Stimulated activated CD4-positive, alpha-beta T cell treated with anti-CD3 and anti-CD28 coated beads, Interleukin-12 subunit alpha, Interleukin-12 subunit beta, amount 100 ng/mL, for 4 hours (primary cell): ENCODE measurements around the gene CDK5.
"Not testable (repeated sequence)": the region's sequence is repeated elsewhere in the genome, so short reads cannot be mapped to it uniquely, and the experiment has no call there.

Source experiments
- DNase-seq: peaks from one replicate; pipeline ENCODE4 v3.0.0-alpha.2; 2020

CDK5 gene

DNA sequence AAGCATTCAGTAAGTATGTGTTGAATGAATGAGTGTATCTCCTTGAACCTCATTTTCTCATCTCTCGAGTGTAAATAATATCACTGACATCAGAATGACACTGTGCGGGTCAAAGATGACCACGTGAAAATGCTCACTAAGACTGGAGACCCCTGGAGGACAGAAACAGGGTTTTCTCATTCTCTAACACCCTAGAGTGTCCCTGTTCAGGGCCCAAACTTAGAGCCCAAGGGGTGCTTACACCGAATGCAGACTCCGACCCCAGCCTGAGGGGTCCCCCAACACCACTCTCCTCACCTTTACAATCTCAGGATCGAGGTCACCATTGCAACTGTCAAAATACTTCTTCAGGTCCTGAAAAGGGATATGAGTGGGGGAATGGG lies 1.4 kb downstream of the CDK5 start:
- DNase-seq, result no peak

DNA sequence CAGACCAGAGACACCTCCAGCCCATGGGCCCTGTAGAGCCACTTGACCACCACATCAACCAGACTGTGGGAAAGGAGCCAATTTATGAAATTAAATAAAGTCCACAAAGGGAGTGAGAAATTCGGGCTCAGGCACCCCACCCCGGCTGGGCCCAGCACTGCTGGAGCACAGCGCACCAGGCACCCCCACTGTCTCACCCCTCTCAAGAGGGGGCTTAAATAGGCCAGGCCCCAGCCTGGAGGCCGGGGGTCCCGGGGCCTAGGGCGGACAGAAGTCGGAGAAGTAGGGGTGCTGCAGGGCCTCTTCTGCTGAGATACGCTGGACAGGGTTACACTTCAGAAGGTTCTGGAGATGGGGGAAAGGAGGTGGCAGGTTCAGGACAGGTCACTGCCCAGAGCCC lies 3.9 kb downstream of the CDK5 start:
- DNase-seq, result no peak

DNA sequence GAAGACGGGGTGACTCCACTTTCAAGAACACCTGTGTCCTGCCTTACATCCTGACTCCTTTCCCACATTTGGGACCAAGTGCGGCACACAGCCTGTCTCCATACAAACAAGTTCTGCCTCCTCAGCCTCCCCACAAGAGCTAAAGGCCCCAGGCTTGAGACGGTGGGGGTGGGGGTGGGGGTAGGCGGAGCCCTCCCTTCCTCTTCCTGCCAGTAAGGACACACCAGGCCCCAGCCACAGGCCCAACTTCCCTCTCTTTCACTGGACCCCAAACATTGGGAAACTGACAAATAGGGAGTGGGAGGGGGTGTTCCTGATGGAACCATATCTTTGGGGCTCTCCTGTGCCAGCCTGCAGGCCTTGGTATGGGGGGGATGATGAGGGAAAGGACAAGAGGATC lies 4.6 kb downstream of the CDK5 start:
- DNase-seq, result no peak

DNA sequence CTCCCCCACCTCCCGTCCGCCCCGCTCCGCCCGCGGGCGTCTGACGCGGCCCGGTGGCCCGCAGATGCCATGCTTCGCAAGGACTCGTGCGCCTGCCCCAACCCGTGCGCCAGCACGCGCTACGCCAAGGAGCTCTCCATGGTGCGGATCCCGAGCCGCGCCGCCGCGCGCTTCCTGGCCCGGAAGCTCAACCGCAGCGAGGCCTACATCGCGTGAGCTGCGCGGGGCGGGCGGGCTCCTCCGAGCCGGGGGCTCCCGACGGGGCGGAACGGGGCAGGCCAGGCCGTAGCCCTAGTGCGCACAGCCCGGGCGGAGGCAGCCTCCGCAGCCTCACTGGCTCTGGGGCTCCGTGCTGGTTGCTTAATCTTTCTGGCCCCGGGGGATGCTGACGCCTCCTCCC lies 6.6 kb downstream of the CDK5 start:
- peak; percentile 46 for DNase-seq

DNA sequence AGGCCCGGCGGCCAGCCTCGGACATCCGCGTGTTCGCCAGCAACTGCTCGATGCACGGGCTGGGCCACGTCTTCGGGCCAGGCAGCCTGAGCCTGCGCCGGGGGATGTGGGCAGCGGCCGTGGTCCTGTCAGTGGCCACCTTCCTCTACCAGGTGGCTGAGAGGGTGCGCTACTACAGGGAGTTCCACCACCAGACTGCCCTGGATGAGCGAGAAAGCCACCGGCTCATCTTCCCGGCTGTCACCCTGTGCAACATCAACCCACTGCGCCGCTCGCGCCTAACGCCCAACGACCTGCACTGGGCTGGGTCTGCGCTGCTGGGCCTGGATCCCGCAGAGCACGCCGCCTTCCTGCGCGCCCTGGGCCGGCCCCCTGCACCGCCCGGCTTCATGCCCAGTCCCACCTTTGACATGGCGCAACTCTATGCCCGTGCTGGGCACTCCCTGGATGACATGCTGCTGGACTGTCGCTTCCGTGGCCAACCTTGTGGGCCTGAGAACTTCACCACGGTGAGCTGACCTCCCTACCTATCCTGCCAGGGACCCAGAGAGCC lies 8.7 kb downstream of the CDK5 start:
- DNase-seq, result no peak

DNA sequence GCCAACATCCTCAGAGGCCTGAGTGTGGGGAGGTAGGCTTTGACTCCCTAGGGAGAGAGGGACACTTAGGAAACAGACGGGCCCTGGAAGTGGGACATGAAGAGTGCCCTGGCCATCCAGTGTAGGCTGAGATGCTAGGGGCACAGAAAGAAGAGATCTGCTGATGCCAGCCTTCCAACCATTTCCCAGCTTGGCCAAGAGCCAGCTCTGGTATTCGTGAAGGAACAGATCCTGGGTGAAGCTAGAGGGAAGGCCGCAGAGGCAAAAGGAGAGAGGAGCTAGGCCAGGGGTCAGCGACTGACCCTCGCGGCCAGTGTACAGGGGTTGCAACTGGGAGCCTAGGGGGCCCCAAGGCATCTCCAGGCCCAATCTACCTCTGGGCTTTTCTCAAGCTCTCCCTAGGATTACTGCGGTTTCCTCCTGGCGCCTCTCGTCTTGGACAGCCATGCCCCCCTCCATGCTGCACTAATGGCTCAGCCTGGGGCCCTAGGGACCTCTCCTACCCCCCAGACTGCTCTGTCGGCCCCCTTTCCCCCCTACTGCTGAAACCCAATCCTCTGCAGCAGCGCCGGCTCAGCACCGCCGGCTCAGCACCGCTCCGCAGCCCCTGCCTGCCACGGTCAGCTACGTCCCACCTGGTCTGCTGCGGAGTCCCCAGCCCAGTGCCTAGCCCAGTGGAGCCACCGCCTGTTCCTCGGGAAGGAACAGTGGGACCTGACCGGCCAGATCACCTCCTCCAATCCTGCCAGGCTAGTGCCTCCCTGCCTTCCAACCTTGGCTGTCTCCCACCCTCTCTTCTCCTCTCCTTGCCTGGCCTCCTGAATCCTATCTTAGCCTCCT lies 9.5 kb downstream of the CDK5 start, which contains the start of gene ASIC3:
ASIC3 (plus strand) TSS at position 556 of the 840 bp plus-strand sequence. CDS start 355 bp downstream, outside the sequence.
- DNase-seq, result no peak

DNA sequence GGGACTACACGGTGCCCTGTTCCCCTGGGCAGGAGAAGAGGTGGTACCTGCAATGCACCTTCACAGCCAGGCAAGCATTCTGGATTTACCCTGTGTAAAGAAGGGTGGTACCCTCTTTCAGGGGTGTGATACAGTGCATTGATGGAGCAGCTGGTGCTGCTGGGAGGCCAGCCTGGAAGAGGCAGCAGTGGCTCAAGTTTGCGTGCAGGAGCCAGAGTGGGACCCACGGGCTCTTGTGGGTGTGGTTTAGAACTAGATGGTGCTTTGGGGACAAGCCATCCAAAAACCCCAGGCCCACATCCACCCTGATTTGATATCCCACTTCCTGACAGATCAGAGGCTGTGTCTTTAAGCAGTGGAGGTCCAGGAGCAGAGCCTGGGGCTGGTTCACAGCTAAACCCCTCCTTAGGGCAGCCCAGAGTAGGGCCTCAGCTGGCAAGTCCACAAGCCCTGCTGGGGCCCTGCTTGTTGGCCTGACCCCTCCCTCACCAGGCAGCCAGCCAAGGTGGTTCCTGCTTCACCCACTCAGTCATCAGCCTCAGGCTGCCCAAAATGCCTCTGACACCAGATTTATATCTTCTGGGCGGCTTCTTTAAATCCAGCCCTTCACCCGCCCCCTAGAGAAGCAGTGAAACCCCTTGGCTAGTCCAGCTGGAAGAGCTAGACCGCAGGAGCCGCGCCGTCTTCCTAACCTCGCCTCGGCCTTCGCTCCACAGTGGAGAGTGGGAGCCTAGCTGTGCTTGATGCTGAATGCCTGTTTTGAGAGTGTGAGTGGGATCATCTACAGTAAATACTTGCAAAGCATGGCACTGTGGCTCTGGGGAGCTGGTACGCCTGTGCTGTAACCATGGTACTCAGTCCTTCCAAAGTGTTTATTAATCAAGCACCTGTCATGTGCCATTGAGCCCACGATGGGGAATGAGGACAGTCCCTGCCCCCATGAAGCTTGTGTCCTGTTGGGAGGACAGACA lies 10.8 kb downstream of the CDK5 start:
- no peak for DNase-seq

DNA sequence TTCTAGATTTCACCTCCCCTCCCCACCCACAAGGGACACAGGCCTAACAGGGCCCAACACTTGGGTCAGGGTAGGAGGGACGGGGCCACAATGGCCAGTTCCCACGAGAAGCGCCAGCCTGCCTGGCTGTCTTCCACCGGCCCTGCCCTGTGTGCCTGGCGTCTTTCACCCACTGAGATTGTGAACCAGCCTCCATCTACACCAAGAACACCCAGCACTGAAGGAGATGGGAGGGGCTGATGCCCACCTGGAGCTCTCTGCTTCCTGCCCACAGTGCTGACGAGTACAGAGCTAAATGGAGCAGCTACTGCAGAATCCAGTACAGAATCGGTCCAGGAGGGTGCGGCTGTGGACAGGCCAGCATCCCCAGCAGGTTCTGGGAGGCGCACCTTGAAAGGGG lies 11.7 kb downstream of the CDK5 start:
- no peak for DNase-seq

DNA sequence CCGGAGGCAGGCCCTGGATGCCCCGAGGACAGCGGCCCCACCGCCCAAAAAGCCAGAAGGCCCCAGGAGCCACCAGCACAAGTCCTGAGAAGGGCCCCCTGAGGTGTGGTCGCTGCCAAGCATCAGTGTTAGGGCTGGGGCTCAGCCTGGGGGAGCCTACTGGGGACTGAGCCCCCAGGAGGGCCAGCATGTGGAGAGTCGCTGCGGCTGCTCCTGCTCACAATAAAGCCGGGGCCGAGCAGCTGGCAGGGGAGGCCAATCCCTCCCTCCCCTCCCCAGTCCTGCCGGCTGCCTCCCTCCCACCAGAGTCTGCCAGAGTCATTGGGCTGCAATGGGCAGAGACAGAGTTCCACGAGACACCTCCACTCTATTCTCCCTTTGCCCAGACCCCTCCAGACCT lies 12.4 kb downstream of the CDK5 start:
- DNase-seq, result no peak

DNA sequence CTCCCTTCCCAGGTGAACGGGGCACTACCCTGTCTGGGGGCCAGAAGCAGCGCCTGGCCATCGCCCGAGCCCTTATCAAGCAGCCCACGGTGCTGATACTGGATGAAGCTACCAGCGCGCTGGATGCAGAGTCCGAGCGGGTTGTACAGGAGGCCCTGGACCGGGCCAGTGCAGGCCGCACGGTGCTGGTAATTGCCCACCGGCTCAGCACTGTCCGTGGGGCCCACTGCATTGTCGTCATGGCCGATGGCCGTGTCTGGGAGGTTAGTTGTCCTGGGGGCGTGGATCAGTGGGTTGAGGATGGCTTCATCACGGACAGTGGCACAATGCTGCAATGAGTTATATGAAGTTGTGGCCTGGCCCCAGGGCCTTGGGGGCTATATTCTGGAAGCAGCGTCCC lies 13.7 kb downstream of the CDK5 start:
- DNase-seq, result no peak

DNA sequence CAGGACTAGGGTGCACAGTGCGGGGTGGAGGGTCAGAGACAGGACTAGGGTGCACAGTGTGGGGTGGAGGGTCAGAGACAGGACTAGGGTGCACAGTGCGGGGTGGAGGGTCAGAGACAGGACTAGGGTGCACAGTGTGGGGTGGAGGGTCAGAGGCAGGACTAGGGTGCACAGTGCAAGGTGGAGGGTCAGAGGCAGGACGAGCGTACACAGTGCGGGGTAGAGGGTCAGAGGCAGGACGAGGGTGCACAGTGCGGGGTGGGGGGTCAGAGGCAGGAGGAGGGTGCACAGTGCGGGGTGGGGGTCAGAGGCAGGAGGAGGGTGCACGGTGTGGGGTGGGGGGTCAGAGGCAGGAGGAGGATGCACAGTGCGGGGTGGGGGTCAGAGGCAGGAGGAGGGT lies 14.2 kb downstream of the CDK5 start:
- not testable (repeated sequence) for DNase-seq

DNA sequence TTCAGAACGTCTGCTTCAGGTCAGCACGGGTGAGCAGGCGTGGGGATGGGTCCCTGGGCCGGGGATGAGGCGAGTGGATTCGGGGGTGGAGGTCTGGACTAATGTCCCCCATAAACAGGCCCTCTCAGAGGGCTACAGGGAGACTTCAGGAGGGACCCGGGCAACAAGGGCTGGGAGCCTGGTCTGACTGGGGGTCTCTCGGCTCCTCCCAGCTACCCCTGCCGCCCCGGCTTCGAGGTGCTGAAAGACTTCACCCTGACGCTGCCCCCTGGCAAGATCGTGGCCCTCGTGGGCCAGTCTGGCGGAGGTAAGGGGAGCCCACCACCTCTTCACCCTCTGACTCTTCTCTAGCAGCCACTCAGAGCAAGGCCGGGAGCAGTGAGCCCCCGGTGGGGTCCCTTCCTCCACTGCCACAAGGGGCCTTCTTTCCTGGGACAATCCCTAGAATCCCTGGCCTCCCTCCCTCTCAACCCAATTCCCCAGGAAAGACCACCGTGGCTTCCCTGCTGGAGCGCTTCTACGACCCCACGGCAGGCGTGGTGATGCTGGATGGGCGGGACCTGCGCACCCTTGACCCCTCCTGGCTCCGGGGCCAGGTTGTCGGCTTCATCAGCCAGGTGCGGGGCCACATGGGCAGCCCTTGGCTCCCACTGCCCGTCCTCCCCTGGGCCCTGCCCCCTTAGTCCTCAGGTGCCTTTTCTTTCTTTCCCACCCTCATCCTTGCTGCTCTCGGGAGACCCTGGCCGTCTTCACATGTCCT lies 16.9 kb downstream of the CDK5 start:
- no peak for DNase-seq

DNA sequence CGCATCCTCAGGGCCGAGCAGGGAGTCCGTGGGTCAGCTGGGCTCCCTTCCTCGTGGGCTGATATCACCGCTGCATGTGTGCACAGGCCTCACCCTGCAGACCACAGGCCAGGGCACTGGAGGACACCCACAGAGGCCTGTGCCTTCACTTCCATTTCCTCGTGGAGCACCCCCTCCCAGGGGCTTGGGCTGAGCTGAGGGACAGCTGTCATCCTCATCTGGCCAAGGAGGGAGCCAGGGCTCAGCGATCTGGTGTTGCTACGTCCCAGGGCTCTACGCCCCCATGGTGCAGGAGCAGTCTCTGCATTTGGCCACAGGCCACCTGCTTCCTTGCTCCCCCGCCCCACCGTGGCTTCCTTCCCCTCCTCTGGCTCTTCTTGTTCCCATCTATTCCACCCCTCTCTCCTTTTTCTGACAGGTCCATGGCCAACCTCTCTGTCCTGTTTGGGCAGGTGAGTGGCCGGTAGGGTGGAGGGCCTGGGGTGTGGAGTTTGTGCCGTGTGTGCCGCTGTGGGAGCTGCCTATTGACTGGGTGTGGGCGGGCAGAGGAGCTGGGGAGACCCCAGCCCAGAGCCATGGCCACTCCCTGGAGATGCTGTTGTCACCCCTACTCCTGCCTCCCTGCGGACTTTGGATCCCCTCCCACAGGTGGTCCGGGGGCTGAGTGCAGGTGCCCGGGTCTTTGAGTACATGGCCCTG lies 17.7 kb downstream of the CDK5 start:
- DNase-seq, result no peak

DNA sequence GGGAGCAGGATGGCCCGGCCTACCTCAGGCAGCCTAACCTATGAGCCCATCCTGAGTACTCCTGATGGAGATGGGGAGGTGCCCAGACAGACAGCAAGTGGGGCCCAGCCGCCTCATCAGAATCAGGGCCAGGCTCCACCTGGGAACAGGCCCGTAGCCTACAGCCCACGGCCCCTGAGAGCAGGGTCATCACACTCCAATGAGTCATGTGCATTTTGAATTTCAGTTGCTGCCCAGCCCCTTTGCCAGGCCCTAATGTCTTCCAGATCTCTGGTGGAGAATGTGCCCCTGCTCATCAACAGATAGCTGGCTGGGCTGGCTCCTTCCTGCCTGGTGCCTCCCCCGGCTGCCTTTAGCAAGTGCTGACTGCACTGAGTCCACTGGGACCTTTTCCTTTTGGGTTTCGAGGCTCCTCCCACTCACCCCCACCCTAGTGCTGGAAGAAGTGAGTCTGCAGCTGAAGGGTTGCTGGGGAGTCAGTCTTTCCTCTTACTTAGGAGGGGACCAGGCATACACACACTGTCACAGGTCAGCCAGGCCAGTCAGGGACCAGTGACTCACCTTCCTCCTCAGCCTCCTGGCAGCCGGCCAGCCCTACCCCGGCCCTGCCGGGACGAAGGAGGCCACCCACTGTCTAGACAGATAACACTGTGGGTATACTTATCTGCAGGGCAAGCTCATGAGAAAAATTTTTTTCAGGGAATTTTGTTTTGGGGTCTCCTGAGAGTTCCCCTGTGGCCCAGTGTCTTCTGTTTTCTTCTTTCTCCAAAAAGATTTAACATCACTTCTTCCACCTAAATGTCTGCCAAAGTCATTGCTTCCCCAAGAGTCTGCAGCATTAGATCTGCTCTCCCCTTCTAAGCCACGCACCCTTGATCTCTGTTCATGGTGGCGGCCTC lies 18.5 kb downstream of the CDK5 start:
- peak; percentile 61 for DNase-seq

DNA sequence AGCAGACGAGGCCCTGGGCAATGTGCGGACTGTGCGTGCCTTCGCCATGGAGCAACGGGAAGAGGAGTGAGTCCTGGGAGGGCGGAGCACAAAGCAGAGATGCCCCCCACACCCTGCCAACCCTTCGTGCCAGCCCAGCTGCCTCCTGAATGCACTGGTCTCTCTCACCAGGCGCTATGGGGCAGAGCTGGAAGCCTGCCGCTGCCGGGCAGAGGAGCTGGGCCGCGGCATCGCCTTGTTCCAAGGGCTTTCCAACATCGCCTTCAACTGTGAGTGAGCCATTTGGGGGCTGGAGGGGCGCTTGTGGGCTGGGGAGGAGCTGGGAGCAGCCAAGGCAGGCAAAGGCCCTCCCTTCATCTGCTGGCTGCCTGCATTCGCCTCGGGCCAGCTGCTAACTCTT lies 21.8 kb downstream of the CDK5 start:
- DNase-seq, result no peak

DNA sequence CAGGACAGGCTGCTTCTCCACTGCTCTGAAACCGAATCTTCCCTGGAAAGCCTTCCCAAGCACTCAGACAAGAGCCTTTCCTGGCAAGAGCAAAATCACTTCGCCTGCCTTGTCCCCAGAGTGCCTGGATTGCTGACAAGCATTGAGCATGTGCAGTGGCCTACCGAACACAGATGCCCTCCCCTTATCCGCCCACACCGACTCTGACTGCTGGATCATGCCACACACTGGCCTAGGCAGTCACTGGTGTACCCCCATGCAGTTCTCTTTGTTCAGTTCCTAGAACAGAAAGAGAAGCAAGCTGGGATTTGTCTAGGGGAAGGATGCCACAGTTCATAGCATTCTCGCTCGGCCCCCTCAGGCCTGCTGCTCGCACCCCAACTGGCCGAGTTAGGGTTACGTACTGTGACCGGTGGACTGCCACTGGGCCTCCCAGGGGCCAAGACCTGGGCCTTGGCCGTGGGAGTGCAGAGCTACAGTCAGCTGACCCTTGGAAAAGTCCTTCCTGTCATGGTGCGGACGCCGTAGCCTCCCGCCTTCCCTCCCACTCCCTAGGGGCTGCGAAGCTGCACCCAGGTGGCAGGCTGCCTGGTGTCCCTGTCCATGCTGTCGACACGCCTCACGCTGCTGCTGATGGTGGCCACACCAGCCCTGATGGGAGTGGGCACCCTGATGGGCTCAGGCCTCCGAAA lies 22.5 kb downstream of the CDK5 start:
- no peak for DNase-seq

DNA sequence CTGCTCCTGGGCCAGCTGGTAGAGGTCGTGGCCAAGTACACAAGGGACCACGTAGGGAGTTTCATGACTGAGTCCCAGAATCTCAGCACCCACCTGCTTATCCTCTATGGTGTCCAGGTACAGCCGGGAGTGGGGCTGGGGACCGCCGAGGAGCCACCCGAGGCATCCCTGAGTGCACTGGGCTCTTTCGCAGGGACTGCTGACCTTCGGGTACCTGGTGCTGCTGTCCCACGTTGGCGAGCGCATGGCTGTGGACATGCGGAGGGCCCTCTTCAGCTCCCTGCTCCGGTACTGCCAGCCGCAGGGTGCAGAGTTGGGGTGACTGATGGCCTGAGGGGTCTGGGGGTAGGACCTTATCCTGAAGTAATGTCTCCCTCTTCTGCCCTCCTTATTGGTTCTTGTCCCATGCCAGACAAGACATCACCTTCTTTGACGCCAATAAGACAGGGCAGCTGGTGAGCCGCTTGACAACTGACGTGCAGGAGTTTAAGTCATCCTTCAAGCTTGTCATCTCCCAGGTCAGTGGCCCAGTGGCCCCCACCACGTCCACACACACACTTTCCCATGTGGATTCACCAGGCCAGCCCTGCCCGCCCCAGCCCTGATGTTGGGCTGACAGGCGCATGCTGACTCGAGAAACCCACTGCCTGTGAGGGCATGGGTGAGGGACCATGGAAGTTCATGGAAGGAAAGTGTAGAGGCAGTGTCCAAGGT lies 23.2 kb downstream of the CDK5 start:
- no peak for DNase-seq

DNA sequence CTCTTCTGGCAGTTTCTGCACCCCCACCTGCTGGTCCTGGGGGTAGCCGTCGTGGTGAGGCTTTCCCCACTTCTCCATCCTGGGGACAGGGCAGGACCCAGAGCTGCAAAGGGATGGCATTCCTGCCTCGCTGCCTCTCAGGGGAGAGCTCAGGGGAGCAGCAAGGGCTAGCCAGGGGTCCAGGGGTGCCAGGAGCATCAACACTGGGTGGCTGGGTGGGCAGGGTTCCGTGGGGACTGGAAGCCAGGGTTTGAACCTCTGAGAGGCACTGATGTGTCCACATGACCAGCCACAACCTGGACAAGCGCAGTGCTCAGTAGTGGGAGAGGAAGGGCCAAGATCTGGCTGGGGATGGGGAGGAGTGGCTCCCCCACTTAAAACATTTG lies 23.8 kb downstream of the CDK5 start:
- DNase-seq, result no peak

DNA sequence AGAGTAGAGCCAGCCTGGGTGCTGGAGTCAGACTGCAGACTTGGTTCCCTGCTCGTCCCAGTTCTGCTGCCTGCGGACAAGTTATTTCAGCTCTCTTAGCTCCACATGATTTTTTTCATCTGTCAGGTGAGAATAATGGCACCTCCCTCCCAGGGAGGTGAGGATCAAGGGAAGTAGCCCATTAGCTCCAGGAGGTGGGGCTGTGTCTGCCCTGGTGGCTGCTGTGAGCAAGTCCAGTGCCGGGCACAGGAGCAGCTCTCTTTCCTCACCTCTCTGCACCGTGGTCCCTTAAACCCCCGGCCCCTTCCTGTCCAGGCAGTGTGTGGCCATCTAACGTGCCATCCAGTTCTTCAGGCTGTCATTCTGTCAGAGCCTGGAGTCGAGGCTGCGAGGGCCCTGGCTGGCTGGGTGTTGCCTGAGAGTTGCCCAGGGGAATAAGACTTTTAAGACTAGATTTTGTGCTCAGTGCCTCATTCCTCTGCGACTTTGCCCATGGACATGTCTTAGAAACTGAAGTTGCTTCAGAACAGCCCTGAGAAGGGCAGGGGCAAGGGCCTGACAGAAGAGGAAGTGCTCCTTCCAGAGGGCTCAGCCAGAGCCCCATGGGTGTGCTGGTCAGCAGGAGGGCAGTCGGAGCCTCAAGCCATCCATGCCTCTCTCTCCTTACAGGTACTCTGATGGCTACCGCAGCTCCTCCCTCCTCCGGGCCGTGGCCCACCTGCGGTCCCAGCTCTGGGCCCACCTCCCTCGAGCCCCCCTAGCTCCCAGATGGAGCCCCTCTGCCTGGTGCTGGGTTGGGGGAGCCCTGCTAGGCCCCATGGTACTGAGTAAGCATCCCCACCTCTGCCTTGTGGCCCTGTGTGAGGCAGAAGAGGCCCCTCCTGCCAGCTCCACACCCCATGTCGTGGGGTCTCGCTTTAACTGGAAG lies 24.5 kb downstream of the CDK5 start:
- no peak for DNase-seq
